Stimulated activated CD4-positive, alpha-beta T cell treated with anti-CD3 and anti-CD28 coated beads, Interleukin-4, amount 100 ng/mL, for 48 hours (primary cell): ENCODE data around the gene SNX30.

Experiments
- DNase-seq, 2 donors: peaks; one replicate each; pipeline ENCODE4 v3.0.0-alpha.2; 2020; ENCODE audit warnings: low read depth in 2 of 2

The SNX30 gene

DNA sequence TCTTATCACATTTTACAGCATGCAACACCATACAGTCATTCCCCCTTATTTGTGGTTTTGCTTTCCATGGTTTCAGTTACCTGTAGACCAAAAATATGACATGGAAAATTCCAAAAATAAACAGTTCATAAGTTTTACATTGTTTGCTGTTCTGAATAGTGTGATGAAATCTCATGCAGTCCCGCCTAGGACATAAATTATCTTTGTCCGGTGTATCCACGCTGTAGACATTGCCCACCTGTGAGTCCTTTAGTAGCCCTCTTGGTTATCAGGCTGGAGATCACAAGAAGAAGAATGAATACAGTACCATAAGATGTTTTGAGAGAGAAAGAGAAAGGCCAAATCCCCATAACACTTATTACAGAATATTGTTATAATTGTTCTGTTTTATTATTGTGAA, 72.1 kb downstream of the SNX30 start:
- no peak for DNase-seq

DNA sequence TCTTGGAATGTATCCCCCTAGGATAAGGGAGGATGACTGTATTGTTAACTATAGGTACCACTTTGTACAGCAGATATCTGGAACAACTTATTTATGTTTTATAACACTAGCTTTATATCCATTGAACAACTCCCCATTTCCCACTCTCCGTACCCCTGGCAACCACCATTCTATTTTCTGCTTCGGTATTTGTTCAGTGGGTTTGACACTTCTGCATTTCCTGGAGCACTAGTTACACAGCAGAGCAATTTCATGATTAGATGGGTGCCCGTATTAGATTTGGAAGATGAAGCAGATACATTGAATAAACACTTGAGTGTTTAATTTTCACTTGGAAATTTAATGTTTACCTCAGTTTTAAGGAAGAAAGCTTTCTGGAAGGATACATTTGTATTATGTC, 72.7 kb downstream of the SNX30 start:
- DNase-seq = no peak

DNA sequence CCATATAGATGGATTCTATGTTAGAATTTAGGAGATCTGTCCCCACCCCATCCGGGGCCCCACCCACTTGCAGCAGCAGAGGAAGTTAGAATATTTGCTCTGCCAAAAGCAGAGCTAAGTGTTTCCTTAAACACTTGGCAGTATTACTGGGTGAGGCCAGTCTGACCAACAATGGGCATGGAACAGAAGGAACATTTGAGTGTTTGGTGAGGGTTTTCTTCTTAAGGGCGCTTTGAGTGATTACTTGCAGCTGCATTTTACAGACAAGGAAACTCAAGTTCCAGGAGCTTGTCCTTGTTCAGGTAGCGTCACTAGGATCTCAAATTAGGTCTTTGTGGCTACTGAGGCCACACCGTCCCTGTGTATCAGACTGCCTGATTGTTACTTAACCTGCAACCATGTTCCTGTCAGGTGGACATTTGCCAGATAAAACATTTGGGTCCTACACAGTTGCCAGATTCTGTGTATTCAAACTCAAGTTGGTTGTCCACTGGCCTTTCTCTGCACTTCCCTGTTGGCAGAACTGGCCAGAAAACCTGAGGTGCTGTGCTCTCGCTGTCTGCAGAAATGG, 80.8 kb downstream of the SNX30 start:
- DNase-seq = no peak

DNA sequence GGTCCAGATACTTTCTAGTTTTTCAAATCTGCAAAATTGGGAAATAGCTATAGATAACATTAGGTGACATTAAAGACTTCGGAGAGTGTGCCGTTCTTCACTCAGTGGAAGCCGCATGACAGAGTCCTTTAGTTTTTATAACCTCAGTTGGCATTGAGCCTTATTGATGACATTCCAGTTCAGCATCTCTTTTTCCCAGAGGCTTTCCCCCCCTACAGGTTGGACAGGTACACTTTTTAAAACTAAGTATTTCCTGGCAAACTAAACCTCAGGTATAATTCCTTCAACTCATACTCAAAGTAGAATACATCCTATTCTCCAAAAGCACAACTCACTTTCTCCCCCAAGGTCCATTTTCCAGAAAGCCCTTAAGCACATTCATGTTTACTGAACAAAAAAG, 81.4 kb downstream of the SNX30 start:
- DNase-seq = no peak

DNA sequence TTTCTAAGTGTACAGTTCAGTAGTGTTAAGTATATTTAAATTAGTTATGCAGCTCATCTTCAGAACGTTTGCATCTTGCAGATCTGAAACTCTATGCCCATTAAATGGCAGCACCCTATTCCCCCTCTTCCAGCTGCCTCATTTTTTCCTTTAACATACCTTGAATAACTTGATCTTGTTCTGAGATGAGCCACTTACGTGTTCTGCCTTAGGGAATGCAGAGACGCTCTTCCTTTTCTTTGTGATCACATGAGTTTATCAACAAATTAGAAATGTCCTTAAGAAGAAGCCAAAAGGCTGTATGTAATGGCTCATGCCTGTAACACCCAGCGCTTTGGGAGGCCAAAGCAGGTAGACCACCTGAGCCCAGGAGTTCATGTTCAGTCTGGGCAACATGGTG, 82.5 kb downstream of the SNX30 start:
- DNase-seq = no peak

DNA sequence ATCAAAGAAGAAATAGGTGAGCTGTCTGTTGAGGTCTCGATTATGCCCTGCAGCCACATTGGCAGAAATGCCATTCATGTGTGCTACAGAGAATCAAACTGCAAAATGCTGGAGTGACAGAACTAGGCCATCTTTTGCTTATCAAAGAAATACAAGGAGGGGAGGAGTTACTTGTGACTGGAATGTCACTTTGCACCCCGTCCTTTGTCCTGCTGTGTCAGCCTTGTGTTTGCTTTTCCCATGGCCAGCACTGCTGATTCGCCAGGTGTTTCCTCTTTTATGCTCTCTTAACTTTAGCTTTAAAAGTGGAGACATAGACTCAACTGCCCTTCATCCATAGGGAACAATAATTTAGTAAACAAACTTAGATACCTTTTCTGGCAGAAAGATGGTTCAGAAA, 85.8 kb downstream of the SNX30 start:
- no peak for DNase-seq

DNA sequence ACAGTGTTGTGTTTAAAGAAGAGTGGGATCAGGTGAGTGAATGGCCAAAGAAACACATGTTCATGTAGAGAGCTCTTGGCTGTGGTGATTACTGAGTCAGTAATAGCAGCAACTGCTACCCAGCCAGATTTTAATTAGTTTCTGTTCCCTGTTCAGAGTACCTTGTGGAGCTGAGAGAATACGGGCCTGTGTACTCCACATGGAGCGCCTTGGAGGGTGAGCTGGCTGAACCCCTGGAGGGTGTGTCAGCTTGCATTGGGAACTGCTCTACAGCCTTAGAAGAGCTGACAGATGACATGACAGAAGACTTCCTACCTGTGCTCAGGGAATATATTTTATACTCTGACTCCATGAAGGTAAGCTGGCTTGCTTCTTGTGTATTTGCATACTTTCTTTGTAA, 87.8 kb downstream of the SNX30 start:
- no peak for DNase-seq

DNA sequence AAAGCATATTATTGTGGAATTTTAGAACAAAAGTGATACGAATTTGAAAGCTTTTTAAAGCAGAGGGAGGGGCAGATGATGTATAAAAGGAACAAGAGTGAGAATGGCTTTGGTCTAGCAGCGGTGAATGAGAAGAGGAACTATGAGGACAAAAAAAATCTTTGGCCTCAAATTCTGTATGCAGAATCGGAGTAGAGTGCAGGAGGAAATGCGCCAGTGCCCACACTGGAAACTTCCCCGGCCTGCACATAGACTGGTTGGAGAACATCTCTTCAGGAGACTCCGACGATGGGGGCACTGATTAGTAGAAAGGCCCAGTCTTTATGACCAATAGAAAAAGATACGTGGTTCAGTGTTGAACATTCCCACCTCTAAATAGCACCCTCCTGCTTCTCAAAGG, 88.8 kb downstream of the SNX30 start:
- DNase-seq = no peak

DNA sequence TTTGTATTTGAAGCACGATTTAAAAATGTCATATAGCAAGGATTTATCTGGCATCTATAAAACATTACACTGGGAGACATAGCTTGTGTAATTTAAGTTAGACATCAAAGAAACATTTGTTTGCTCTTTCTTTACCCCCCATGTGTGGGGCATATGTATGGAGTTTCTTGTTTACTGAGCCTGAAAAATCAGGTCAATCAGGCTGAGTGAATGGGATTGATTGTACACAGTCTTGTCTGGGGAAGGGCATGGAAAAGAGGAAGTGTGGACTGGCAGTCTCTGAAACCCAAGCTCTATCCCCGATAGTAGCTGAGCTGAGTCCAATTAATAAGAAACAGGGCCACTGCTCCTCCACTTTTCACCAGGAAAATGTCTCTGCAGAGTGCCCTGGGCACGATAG, 90.7 kb downstream of the SNX30 start:
- no peak for DNase-seq

DNA sequence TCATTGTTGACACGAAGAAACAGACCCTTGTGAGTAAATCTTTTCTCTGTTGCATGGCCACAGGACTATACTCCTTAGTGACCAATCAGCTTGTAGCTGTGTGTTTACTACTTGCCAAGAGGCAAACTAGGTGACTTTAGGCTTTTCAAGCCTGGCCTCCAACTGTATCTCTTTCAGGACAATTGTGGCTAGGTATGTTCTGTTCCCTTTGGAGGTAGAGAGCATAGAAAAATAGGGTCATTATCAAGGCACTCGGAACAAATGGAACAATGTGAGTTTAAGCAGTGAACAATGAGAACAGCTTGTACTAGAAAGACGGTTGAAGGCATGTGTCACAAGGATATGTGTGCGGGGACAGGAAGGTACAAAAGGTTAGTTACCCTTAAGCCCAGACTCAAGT, 92.0 kb downstream of the SNX30 start:
- no peak for DNase-seq

DNA sequence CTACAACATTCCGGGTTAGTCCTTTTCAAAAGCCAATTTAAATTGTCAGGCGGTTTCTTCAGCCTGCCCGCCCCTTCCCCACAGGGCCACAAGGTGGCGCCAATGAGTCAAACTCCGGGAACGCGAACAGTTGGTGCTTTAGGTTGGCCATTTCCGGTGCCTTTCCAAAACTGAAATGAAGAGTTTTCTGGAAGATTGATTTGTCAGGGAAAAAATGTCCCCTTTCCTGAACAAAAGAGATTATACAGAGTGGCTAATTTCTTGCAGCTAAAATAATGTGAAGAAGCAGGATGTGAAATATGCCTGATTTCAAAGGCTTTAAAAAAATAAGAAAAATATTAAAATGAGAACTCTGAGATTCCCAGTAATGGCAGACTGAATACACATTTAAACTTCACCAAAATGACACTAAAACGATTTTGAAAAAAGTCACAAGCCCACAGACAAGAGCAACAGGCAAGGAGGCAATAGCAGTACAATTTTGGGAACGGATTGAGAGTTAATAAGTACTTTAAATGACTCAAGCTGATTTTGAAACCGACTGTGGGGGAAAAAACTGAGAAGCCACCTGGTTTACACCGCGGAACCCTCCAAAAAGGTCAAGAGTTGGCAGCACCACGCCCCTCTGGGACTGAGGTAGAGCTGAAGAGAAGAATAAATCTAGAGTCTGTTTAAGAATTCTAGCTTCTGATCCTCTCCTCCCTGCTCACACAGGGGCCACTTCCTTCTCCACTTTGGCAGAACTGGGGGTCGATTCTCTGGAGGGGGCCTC, 94.4 kb downstream of the SNX30 start:
- DNase-seq = peak; percentile 71 to 78

DNA sequence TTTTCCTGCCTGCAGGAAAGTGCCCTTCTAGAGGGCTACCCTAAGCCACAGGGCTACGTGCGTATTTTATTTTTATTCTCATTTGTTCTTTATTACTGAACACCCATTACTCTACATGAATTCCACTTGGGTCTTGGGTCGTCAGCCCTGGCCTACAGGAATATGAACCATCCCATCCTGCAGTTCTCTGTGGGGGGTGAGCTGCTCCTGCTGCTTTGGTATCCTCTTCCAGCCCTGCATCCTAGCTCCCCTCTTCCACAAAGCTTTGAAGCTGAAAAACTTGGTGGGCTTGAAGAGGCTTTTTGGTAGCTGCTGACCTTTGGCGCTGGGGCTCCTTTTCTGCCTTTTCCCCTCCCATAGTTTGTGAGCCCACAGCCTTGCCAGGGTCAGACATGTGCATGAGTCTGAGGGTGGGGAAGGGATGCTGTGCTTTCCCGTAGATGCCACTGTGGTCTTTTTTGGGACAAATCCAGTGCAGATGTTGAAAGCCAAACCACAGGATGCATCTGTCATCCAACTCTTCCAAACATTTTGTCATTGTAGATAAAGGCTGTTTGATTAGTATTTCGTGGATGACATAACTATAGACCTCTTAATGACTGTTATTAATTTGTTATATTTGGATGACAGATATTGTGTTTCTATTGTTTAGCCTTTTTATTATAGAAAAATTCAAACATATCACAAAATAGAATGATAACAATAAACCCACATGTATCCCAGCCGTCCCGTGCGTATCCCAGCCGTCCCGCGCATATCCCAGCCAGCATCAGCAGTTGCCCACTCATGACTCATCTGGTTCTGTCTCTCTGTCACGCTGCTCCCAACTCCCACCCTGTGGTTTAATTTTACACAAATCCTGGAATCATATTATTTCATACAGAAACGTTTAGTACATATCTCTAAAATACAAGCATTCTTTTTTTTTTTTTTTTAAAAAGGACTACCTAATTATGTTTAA, 96.2 kb downstream of the SNX30 start:
- no peak for DNase-seq

DNA sequence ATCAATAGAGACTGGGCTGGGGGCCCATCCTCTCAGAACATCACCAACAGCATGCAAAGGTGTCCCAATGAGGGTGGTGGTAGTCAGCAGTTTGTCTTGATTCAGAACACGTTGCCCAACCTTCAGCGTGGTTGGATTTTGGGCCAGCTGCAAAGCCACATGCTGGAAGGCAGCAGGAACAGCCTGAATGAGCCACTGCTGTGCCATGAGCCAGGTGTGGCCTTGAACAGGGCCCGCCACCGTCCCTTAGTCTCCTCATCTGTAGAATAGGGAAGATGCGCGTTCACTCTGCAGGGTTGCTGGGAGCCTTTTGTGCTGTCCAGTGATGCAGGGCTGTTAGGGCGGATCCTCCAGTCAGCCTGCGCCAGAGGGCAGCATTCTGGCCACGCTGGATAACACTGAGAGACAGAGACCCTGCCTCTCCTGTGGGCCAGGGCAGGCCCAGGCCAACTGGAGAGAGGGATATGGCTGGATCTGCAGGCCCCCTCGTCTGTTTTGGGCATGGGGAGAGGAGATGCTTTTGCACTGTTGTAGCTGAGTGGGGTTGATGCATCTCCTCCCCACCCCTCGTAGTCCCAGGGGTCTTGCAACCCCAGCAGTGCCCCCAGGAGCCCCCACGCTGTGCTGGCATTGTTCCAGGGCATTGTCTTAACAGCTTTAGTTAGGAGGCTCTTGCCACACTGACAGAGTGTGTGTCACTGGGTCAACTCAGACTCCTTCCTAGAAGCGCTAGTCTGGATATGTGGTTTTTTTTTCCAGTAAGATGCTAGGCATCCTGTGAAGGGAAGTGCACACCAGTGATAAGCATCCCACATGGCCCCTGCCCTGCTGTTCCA, 98.0 kb downstream of the SNX30 start:
- DNase-seq = no peak

DNA sequence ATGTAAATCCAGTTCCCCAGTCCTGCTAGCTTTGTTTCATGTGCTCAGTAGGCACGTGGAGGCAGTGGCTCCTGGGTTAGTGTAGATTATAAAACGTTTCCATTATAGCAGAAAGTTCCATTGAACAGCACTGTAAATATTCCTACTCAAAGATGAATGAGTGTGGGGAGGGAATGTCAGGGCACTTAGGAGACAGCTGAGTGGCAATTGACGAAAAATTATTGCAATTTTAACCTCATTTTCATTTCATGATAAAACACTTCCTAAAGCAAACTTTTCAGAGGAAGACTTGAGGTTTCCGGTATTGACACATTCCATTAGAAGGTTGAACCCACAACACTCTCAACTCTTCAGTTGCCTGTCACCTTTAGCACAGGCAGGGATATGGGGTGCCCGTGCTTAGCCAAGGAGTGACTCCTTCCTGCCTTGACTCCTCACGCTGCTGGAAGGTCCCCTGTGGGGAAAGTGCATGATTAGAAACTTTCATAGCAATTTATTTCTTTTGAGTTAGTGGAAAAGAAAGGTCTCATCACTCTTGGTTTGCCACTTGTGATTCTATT, 98.9 kb downstream of the SNX30 start:
- DNase-seq = no peak

DNA sequence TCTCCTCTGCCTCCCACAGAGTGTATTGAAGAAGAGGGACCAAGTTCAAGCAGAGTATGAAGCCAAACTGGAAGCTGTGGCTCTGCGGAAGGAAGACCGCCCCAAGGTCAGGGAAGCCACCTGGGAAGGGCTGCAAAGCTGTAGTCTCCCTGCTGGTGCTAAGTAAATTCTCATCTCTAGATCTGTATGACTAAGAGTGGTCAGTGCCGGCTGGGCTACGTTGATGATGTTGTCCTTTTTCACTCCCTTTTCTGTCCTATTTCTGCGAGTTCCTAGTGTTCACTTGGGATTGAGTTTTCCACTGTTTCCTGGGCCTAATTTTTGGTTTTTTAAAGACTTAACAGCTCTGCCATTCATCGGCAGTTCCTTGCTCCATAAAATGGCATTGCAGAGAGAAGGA, 100.3 kb downstream of the SNX30 start:
- no peak for DNase-seq

DNA sequence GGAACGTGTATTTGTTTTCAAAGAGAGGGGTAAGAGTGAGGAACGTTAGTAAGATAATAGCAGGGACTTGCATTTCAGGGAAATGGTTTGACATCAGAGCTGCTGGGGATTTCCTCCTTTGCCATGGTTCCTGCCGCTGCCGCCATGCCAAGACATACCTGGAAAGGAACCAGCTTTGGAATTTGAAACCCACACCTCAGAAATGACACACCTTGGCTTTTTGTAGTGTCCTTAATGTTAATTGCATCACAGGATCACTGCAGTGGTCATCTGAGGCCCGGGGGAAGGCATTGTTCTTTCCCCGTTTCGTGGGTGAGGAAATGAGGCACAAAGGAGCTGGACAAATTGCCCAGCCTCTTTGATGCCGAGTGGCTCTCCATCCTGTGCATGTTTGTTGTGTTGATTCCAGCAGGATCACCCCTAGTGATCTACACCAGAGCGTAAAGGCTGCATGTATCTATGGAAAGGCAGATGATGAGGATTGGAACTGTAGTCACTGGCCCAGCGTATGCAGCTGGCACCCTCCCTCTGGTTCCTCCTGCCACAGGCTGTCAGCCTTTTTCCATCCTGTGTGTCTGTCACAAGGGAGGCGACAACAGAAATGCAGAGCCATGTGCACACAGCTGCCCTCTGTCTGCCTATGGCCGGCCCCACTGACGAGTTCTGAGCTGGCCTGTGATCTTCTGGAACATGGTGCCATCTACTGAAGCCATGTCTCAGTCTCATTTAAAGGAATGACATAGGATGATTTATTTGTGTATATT, 102.4 kb downstream of the SNX30 start:
- DNase-seq = no peak

DNA sequence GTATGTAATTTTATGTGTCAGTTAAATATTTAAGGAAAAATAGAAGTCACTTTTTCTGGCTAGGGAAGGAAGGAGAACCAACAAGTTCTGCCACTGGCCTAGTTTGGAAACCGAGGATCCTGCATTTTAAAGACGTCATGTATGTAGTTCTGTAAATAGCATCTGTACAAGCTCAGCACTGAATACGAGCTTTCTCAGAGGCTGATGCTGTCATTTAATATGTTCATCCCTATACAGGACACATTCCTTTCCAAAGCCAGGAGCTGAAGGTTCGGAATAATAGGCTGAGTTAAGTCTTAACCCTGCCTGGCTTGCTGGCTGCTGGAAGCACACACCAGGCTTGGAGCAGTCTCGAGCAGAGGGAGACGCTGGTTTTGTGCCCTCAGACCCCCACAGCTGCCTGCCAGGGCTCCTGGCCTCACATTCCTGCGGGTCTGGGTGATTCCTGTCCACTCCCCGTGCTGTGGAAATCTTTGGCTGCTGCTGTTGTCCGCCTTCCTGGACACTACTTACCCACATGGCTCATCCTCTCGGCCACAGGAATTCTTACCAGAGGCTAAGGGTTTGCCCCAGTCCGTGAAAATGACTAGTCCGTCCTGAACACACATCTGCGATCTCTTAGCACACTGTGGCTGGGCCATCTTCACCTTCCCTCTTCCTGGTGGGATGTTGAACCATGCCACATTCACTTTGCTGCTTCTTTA, 103.5 kb downstream of the SNX30 start:
- DNase-seq = no peak

DNA sequence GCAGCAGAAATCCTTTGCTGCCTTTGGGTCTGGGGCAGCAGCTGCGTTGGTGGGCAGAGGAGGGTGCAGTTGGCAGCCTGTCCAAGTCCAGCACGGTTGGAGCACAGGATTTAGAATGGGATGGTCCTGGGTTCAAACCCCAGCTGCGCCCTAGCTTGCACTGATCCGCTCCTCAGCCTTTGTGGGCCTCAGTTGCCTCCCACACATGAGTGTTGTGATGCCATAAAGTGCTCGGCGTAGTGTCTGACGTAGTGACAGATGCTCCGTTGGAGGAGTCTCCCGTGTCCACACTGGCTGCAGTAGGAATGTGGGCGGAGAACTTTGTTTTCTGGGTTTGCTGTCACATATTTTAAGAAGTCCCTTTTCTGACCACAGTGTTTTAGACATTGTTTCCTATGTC, 104.1 kb downstream of the SNX30 start:
- no peak for DNase-seq

DNA sequence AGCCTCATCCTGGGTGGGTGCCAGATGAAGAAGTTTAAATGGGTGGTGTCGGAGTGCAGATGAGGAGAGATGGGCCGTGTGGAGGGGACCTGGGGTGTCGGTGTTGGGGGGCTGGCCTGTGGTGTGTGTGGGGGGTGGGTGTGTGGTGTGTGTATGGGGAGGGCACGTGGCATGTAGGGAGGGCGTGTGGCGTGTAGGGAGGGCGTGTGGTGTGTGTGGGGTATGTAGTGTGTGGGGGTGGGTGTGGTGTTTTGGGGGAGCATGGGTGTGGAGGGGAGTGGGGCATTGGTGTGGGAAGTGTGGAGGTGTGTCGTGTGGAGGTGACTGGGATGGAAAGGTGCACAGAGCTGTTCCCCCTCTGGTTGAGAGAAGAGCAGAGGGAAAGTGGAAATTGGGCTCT, 105.6 kb downstream of the SNX30 start:
- DNase-seq = no peak

DNA sequence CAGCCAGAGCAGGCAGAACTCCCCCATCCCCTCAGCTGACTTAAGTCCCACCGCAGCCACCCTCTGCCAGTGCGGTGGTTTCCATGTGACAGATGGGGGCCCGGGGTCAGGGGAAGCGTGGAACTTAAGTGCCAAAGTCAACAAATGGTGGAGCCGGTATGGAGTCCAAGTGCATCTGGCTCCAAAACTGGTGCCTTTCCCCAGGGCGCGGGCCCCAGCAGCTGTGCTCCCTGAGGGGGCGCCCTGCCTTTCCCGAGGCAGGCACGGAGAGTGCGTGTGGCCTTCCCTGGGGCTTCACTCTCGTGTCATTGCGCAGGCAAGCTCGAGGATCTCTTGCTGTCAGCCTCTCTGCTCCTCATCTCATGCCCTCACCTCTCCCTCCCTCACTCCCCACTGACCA, 106.3 kb downstream of the SNX30 start:
- DNase-seq = no peak
